Left ventricle myocardium superior (tissue), 1 donor: ENCODE measurements around the gene ZMIZ1. TPM values are rescaled to one million over a fixed set of nuclear protein-coding genes. Genes with fewer than 3 reads are reported as not detected.

Source experiments
- ATAC-seq: fragments of 200-7000 bp; cut with Tn5 transposase; one replicate; pipeline ENCODE4 v1.9.1; 2020; ENCODE audit warnings: mild to moderate bottlenecking, moderate library complexity
- DNase-seq: peaks from one replicate; pipeline ENCODE4 v3.0.0-alpha.2; 2020
- intact Hi-C: fragments of 100-400 bp; cut with micrococcal nuclease; formaldehyde crosslinking; loops from one replicate; pipeline ENCODE4 v1.11.0; 2022
- total RNA-seq: library from RNA; stranded (reverse); fragmentation: NEBNext Ultra II Directional; extraction: Animal tissue kit (Norgen Biotek cat#: 25700); gene quantifications from one replicate; pipeline ENCODE4 v1.2.1, GENCODE V29; 2021
- donor health status: DM: no; HTN: yes; CAD: no; lungs with severe emphysema.

Gene ZMIZ1
- total RNA-seq, 1 donor from 2014 or later = 49.5 TPM

DNA sequence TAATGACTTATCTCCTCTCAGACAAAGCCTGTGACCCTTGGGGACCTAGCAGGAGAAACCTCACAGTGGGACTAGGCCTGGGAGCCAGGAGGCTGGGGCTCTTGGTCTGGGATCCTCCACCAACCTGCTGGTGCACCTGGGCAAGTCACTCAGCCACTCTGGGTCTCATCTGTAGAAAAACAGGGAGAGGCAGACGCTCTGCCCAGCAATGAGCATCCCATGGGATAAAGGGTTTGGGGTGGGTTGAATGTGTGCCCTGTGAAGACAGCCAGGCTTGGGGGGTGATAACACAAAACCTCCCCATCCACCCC lies 81.6 kb downstream of the ZMIZ1 start:
- intact Hi-C loops = no loop called here
- DNase-seq (no peak), ATAC-seq (no peak)

DNA sequence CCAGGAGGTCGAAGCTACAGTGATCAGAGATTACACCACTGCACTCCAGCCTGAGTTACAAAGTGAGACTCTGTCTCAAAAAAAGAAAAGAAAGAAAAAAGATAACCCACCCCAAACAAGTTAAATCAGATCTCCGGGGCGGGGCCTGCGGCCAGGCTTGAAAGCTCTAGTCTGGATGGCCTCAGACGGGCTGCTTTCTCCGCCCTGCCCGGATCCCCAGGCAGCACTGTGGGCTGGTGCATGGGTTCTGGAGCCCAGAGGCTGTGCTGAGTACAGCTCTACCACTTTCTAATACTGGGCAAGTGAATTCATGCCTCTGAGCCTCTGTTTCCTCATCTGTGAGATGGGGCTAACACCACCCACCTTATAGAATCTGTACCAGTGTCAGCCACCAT lies 83.7 kb downstream of the ZMIZ1 start:
- intact Hi-C loops = no loop called here
- DNase-seq (no peak), ATAC-seq (no peak)

DNA sequence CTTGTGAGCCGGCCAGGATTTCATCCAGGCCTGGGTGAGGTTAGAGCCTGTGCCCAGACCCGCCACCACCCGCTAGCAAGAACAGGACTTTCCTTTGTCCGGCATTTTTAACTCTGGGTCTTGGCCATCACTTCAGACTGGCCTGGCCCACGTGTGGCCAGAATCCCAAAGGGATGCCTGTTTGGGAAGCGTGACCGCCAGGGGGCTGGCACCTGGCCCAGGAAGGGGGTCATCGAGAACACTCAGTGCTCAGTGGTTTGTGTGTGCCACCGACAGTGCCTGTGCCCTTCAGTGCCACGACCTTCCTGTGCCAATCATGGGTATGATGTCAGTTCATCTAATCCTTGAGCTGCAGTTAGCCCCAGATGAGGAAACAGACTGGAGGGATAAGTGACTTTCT lies 85.0 kb downstream of the ZMIZ1 start:
- peak; percentile 38 for ATAC-seq
- intact Hi-C loops = no loop called here

DNA sequence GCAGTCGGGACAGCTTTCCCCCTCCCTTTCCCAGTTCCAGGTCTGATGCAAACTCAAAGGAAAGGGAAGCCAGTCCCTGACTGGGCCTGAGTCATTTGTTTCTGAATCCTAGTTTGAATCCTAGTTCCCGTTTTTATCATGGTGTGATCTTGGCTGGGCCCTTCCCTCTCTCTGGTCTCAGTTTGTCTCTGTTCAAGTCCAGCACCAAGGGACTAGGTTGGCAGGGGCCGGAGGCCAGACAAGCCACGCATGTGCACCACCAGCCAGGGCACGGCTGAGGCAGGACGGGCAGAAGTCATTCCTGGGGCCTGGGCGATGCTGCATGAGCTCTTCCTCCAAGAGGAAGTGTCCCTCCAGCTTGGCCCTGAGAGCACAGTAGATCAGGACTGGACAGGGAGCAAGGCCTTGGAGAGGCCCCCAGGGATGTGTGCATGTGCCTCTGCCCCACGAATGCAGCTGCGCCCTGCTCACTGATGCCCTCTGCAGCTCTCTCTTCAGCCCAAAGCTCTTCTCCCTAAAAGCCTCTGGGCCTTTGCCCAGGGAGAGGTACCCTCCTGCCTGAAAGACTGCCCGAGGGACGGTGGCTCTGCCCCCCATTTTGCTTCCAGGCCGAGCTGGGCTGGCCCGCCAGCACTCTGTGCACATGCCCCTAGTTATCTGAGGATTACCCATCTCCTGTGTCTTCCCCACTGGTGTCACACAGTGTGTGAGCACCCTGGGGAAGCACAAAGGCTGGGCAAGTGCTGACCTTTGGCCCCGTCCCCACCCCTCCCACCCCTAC lies 86.7 kb downstream of the ZMIZ1 start:
- DNase-seq (peak; percentile 70), ATAC-seq (peak; percentile 1)
- intact Hi-C loops = no loop called here

More for the DNA sequence above, 85.0 kb downstream of the ZMIZ1 start:
- peak; percentile 93 for DNase-seq

DNA sequence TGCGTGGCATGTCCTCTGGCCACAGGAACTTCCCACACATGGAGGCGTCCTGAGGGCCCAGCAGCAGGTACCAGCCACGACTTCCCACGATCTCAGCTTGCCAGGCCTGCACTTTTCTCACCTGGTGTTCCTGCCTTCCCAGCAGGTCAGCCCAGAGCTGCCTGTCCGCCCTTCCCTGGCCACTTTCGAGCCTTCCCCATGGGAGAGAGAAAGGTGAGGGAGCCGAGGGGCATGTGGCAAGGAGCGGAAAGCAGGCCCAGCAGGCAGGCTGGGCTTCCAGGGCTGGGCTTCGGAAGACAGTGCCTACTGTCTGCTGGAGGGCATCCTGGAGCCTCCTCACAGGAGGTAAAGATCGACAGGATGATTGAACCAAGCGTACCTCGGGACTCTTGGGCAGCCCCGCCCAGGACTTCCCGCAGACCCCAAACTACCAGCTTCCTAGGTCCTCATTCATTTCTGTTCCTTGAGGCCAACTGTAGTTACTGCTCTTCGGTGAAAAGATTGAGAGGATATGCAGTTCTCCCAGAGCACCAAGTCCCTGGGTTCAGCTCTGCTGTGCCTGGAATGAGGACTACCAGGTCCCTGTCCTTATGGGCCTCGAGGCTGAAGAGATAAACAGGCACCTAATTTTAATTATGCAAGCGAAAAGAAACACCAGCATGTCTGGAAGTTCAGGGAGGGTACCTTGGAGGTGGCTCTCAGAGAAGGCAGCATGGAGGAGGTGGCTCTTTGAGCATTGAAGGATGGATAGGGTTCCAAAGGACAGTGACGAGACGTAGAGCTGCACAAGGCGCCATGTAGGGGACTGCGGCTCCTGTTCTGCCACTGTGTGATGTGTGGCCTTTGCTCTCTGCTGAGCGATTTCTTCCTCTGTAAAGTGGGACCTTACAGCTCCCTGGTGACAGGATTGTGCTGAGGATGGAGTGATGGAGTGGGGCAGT lies 87.8 kb downstream of the ZMIZ1 start:
- DNase-seq = no peak
- no peak for ATAC-seq
- intact Hi-C loops = no loop called here

DNA sequence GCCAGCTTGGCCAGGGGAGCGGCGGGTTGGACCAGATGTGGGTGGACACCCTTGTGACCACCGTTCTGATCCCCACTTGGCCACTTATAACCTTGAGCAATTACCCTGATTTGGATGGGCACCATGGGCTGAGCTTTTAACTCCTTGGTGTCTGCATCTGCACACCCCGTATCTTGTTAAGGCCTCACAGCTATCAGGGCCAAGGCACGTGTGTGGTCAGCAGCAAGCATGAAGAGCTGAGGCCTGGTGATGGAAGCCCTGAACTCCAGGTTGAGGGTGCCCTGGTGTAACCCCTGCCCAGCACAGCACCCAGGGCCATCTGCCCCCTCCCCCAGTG lies 89.2 kb downstream of the ZMIZ1 start:
- intact Hi-C loops = no loop called here
- ATAC-seq (peak; percentile 1), DNase-seq (no peak)

DNA sequence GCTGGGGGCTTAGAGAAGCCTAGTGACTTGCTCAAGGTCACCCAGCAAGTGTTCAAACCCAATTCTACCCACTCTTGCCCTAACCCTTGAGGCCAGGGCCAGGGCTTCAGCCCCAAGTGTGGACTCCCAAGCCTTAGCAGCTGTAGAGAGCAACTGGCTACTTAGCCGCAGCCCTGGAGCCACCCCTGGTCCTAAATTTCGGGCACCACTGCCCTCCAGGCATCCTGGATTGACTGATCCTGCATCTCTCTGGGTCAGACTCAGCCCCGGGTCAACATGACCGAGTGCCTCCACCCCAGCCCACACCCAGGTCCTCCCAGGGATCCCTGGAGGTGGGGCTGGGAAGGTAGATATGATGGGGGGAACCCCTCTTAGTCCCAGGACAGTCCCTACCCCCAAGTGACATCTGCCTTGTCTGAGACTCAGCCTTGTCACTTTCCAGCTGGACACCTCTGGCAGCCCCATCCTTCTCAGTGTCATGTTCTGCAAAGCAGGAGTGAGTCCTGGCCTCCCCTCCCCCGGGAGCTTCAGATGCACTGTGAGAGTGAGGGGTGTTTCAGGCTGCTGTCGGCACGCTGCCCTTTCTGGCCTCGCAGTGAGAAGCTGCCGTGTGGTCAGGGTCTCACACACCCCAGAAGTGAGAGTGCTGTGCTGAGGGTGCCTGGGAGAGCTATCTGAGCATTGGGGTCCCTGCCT lies 89.8 kb downstream of the ZMIZ1 start:
- DNase-seq = no peak
- intact Hi-C loops = no loop called here
- no peak for ATAC-seq

DNA sequence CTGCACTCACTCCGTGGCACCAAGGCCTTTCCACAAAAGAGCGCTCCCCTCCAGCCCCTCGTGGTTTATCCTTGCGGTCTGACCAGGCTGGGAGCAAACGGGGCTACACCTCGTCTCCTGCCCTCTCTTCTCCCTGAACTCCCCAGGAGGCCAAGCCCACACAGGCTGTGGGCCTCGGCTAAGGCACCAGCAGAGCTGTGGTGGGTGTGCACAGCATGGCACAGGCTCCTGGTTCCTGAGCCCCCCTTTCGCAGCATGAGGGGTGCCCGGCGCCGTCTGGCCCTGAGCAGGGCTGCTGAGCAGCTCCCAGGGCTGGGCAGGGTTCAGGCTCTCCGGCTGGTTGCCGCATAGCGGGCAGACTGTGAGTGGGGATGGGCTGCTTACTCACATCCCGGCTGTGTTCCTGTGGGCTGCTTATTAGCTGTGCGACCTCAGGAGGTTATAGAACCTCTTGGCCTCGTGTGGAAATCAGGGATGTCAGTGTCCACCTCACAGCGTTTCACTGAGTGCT lies 90.4 kb downstream of the ZMIZ1 start:
- DNase-seq (no peak), ATAC-seq (peak; percentile 16)
- intact Hi-C loops = no loop called here

DNA sequence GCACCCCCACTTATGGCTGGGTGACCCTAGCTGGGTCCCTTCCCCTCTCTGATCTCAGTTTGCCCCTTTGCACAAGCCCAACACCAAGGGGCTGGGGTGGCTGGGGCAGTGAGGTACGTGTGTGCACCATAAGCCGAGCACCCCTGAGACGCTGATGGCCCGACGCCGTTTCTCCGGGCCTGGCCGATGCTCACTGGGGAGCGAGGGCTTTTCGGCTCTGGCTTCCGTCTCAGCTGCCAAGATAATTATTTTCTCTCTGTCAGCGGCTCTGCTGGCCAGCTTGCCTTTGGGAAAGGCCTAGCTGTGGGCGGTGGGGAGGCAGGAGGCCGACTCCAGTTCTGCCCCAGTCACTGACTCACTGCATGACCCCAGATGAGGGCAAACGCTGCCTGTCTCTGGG lies 91.0 kb downstream of the ZMIZ1 start:
- intact Hi-C loops = no loop called here
- ATAC-seq (peak; percentile 62), DNase-seq (peak; percentile 84)

DNA sequence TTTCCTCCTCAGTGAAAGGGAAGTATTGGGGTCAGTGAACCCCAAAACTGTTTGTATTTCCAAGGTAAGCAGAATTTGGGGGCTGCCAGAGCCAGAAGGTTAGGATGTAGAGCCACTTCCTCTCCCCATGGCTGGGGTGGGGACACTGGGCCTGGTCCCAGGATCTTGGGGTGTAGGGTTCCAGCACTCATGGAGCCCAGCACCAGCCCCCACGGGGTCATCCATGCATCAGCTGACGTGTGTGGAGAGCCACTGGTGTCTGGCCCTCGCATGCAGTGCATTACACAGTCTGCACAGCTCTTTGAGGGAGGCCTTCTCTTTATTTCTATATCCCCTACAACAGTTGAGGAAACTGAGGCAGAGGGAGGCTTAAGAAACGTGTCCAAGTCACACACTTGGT lies 91.4 kb downstream of the ZMIZ1 start:
- ATAC-seq (no peak), DNase-seq (no peak)
- intact Hi-C loops = no loop called here

DNA sequence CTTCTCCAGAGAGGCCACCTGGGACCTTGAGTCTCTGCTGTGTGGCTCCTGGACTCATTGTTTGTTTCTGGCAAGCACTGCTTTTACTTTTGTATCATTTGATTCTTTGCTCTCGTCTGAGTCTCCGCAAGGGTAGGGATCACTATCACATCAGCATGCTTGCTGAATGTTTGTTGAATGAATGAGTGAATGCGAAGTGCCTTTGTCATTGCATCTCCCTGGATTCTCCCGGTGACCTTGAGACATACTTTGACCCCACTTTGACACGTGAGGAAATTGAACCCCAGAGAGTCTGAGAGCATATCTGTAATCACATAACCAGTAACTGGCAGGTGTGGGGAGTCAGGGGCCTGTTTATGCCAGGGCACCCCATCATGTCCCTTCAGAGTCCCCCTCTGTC lies 92.8 kb downstream of the ZMIZ1 start:
- ATAC-seq (no peak), DNase-seq (no peak)
- intact Hi-C loops = no loop called here

DNA sequence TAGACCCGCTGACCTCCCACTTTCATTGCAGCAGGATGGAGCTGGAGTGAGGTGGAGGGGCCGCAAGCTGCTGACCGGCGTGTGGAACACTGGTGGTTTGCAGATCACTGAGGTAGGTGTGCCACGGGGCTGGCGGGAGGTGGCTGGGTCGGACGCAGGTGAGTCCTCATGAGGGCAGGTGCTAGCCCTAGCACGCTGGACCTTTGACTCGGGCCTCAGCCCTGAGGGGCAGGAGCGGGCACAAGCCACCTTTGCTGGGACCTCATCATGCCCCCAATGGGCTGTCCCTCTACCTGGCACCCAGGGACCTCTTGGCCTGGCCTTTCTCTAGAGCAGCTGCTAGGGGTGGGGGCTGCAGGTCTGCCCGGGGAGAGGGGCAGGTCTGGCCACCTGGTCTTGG lies 93.3 kb downstream of the ZMIZ1 start:
- no peak for DNase-seq
- ATAC-seq = no peak
- intact Hi-C loops = no loop called here

DNA sequence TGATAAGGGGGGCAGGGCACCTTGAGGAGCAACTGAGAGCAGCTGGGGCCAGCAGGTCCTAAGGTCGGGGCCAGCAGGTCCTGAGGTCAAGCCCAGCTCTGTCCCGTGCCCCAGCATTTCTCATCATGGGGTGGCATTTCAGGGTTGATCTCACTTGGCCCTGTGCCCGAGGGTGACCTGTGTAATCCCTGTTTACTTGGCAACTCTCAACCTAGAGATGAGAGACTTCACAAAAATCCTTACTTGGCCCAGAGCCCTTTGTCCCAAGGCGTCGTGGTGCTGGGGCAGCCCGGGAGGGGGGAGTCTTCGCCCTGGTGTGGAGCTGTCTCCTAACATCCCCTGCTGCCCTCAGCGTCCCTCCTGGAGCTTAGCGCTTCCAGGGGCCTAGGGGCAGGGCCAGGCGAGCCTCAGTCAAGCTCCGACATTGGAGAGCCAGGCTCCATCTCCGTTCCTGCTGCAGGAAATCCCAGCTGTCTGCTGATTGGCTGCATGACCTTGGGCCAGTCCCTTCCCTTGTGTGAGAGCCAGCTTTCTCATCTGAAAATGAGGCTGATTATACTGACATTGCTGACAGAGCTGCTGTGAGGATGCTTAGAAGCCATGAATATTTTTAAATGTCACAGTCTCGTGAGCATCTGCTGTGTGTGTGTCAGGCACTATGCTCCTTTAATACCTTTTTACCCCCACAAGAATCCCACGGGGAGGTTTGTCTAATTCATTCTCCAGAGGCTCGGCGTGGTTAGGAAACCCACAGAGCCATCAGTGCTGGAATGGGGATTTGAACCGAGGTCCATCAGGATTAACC lies 94.3 kb downstream of the ZMIZ1 start:
- intact Hi-C loops = no loop called here
- DNase-seq (no peak), ATAC-seq (no peak)

DNA sequence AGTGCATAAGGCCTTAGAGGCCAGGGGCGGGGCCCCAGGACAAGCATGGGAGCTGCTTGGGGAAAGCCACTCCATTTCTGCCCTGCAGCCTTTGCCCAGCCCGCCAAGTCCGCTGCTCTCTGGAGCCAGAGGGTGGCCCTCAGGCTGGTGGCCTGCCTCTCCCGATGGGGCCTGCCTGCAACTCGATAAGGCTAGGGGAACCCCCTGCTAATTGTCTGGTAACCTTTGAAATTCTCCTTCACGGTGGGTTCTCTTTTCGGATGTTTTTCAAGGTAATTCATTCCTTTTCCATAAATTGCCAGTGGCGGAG lies 94.9 kb downstream of the ZMIZ1 start:
- DNase-seq (no peak), ATAC-seq (no peak)
- intact Hi-C loops = no loop called here

DNA sequence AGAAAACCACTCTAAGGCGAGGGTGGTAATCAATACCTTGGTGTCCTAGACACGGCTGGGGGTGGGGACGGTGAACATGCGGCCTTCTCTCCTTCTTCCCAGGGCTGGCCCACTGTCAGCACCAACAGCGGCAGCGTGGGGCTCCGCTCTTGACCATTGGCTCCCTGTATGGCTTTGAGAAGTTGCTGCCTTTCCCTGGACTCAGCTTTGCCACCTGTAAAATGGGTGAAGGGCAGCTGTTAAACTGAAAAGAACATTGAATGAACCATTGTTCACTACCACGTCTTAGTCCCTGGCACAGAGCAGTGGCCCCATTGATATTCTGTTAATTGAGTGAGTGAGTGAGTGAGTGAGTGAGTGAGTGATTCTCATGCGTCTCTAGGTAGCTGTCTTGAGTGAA lies 95.3 kb downstream of the ZMIZ1 start:
- DNase-seq (no peak), ATAC-seq (no peak)
- intact Hi-C loops = no loop called here

DNA sequence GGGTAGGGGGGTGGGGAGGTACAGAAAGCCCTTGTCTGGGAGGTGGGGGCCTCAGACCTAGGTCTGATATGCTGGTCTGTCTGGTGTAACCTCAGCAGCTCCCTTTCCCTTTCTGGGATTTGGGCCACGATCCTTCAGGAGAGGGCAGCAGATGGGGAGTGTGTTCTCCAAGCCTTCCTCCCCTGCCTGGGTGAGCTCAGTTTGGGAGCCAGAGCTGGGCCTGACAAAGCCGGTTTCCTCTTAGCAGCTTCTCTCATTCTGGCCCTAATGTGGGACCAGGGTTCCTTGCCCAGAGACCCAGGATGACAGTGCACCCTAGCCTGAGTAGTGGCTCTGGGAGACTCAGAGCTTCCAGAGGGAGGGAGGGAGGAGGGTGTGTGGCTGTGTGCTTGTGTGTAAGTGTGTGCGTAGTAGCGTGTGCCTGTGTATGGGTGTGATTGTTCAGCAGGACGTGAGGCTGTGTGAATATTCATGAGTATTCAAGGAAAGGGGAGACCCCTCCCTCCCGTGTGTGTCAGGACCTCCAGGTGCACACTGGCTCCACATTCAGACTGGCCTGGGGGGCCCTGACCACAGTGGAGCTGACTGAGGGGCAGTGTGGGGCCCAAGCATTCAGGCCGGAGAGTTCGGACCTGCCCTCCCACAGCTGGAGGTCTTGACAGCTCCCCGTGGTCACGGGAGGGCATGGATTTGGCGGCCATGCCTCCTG lies 96.5 kb downstream of the ZMIZ1 start:
- DNase-seq (no peak), ATAC-seq (no peak)
- intact Hi-C loops = no loop called here

DNA sequence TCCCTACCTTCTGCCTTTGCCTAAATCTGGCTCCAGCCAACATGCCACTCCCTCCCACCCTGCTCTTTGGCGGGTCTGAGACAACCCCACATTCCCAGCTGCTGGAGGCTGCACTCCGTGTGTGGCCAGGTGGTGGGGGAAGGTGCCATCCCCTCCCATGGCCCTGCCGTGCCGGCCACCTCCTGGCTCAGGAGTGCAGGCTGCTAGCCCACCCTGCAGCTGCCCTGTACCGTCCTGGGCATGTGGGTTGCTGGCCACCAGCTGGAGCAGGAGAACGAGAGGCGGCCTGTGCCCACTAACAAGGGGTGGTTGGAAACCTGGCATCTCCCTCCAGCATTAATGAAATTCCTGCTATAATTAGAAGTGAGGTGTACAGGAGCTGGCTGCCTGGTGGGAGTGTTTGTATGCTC lies 97.6 kb downstream of the ZMIZ1 start:
- intact Hi-C loops = no loop called here
- DNase-seq (peak; percentile 76), ATAC-seq (peak; percentile 82)

DNA sequence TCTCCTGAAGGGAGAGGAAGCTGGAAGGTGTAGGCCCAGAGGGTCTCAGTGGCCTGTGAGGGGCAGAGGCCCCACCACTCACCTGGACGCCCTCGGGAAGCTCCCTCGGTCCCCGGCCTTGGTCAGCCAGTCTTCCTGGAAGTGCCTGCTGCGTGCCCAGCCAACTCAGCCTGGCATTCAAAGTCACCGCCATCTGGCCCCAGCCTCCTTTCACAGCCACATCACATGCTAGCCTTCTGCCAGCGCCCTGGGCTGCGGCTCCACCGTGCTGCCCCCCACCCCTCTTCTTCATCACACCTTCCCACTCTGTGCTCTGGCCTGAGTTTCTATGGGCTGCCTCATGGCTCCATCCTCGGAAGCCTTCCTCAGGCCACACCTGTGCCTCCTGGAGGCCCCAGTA lies 98.0 kb downstream of the ZMIZ1 start:
- DNase-seq (peak; percentile 77), ATAC-seq (peak; percentile 73)
- intact Hi-C loops = no loop called here

DNA sequence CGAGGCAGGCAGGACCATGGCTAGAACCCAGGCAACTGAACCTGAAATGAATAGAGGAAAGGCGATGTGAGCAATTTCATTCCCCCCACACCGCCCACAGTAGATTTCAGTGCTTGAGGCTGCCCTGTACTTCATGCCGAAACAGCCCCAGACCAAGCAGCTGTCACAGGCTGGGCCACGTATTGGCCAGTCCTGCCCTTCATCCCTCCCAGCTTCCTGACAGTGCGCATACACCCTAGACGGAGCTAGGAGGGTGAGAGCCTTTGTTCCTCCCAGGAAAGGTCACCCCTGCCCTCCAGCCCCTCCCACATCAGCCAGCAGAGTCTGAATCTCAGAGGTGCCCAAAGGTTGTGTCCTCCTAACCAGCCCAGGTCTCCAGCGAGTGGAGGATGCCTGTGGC lies 98.8 kb downstream of the ZMIZ1 start:
- DNase-seq = no peak
- peak; percentile 34 for ATAC-seq
- intact Hi-C loops = no loop called here
